Ovary (tissue), 3 donors: Measurements from ENCODE around the gene ADSS2.

Experiments
- CTCF ChIP-seq, 3 donors: fragments of 450-650 bp in 2 of 3; fragments of 200-600 bp in 1 of 3; IDR thresholded peaks; one replicate each; pipeline versions ENCODE4 v1.5.1 to v1.8.0; 2016 to 2022; ENCODE audit warnings: antibody characterized with exemption in 3 of 3, mild to moderate bottlenecking in 1 of 3
- EP300 ChIP-seq: sonication (generic); formaldehyde crosslinking; IDR thresholded peaks from one replicate; pipeline ENCODE4 v1.6.1; 2017; ENCODE audit warnings: antibody characterized with exemption
- POLR2A ChIP-seq: fragments of 450-650 bp; IDR thresholded peaks from one replicate; pipeline ENCODE4 v1.6.1; 2017; ENCODE audit warnings: antibody characterized with exemption, mild to moderate bottlenecking, moderate library complexity
- donor health status: DM: no; HTN: no; CAD: no.

- TF ChIP-seq EP300: no peak
- TF ChIP-seq POLR2A: no peak
- TF ChIP-seq CTCF (IDR thresholded peaks at IDR 0.05): no peak
Measured at GRCh38 chr1:244447552-244447951, 4.2 kb downstream of the ADSS2 start.
